Stimulated activated naive CD4-positive, alpha-beta T cell treated with Interleukin-2 at 50 U/mL for 16 hours (primary cell): ENCODE results near the gene MARK3.
A peak's percentile ranks its signal among the peaks of the same experiment; 100 is the strongest.
"Not testable (repeated sequence)": the region's sequence is repeated elsewhere in the genome, so short reads cannot be mapped to it uniquely, and the experiment has no call there.

Source experiments
- DNase-seq: peaks from one replicate; lab custom pipeline; 2025; lab: John Stamatoyannopoulos, UW

Gene MARK3

DNA sequence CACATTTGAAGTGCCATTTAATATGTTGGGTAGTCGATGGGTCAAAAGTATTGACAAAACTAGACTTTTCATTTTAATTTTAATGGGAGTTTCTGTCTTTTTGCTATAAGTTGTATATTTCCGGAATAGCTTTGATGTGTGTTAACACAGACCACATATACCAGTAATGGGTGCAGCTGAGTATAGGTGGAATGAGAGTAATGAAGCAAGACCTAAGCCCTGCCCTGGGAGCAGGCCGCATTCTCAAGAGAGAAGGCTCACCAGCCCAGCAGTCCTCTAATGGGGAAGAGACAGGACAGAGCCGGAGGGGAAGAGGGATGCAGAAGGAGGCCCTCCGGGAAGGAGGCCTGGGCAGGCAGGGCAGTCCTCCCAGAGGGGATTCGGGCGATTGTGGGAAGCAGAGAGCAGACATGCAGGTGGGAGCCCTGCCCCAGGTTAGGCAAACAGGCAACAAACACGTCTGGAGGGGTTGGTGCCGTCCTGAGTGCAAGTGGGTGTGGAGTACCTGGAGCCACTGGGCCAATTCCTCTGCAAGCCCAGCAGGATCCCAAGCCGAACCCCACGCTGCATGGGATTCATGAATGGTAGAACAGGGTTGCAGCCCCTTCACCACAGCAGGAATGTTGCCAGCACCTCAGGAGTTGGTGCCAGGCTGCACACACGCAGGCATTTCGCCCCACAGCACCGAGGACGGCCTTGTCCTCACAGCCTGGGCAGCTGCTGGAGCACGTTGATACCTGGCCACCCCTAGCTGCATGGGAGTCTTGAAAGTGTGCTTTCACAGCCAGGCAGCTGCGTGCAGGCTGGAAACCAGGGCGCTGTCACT lies 129.6 kb downstream of the MARK3 start:
- no peak for DNase-seq

DNA sequence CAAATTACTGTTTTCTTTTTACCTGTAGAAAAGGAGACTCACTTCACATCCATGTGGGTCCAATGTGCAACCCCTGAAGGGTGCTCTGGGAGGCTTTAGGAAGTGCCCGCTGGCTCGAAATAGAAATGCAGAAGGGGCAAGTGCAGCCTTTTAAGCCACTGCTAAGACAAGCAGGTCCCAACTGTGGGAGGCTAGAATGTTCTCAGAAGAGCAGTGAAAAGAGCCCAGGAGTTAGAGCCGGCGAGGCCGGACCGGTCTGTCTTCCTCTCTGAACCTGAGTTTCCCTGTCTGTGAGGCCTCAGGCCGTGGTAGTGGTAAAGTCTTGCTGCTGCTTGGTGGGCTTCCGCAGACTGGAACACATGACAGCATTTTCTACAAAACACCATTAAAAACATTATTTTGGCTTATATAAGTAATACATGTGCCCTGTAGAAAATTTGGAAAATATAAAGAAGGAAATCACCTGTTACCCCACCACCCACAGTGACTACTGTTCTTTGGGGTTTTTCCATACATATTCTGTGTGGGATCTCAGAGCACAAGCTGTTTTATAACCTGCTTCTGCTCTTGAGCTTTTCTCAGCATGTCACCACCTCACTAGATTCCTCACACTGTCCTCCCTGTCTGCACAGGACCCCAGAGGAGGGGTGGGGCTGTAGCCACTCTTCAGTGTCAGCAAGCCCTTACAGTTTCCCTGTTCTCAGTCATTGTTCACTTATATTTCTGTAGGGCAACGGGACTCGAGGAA lies 131.4 kb downstream of the MARK3 start:
- no peak for DNase-seq

- DNase-seq, result no peak
Measured at GRCh38 chr14:103517174-103517566, 132.0 kb downstream of the MARK3 start.

DNA sequence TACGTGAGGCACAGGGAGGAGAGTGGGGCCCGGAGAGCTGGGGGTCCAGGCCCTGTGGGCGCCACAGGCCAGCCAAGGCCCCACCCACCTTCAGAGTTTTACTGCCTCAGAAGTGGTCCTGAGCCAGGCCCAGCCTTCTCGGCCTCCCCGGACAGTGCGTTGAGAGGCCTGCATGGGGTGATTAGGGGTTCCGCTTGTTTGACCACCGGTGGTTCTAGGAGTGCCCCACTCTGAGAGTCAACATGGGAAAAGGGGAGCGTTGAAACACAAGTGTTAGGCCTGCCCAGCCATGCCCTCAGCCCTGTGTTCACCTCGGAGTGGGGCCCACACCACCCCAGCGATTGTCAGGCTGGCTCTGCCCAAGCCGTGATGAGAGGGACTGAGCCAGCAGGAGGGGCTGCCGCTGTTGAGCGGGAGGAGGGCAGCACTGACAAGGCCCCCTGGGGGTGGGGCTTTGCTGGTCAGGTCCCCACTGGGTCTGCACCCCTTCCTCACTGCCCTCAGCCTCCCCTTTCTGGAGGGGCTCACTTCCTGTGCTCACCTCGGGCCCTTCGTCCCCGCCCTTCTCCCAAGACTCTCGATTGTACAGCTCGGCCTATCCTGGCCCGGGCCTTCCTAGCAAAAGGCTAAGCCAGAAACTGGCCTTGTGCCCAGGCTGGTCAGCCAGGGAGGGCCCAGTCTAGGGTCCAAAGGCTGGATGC lies 132.7 kb downstream of the MARK3 start:
- no peak for DNase-seq

- peak; percentile 42 for DNase-seq
Measured at GRCh38 chr14:103518422-103519042, 133.3 kb downstream of the MARK3 start.

DNA sequence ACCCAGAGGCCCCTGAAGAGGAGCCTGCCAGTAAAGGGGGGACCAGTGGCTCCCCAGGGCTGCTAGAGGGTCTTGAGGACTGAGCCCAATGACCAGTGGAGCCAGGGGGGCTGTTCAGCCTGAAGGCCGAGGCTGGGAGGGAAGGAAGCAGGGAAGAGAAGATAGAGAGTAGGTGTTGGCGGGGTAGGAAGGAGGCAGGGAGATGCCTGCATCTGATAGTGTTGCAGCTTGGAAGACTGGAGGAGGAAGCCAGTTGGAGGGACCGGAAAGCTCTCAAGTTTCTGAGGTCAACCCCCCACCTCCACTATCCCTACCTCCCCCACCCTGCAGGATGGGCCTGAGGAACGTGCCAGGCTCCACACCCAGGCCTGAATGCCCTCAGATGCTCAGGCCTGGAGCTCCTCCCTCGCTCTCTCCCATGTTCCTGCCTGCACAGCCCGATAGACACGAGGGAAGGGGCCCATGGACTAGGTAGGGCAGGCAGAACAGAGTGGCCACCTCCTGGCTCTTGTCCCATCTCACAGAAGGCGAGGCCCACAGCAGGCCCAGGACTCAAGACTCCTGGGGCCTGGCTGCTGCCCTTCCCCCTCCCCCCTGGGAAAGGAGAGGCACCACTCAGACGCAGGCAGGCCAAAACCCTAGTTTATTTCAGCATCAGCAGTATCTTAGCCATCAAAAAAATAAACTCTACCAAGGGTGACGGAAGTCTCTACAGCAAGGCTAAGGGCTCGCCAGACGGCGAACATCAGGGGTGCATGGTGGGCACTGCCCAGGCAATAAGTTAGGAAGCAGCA lies 134.0 kb downstream of the MARK3 start:
- DNase-seq, result no peak

DNA sequence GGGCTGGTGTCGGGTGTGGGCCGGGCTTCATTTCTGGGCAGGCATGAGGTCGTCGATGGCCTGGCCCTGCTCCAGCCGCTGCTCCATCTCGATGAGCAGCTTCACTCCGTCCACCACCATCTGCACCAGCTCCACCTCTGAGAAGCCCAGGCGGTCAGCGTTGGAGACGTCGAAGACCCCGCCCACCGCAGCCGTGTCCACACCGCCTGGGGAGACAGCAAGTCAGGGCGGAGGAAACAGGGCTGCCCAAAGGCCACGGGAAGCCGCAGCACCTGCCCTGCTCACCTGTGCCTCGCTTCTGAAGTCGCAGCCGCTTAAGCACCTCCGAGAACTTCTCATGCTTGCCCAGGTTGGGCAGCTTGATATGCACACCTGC lies 134.6 kb downstream of the MARK3 start:
- no peak for DNase-seq

DNA sequence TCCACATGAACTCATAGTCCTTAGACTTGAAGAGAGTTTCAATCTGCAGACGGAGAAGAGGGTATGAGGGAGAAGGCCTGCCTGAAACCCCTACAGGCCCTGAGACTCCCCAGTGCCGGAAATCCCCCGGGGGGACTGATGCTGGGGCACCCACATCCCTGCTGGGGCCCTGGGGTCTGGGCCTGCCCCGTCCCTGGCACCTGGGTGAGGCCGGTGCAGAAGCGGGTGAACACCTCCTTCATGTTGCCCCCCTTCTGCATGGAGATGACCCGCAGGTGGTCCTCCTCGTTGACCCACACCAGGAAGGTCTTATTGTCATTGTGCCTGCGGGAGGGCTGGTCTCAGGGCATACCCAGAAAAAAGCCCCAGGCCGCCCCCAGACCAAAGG lies 135.0 kb downstream of the MARK3 start:
- no peak for DNase-seq

GRCh38 chr14:103520657-103521437 lies 135.6 kb downstream of the MARK3 start:
- peak; percentile 48 for DNase-seq

- no peak for DNase-seq
Measured at GRCh38 chr14:103521438-103521950, 136.3 kb downstream of the MARK3 start.

- no peak for DNase-seq
Measured at GRCh38 chr14:103521951-103522563, 136.8 kb downstream of the MARK3 start.

DNA sequence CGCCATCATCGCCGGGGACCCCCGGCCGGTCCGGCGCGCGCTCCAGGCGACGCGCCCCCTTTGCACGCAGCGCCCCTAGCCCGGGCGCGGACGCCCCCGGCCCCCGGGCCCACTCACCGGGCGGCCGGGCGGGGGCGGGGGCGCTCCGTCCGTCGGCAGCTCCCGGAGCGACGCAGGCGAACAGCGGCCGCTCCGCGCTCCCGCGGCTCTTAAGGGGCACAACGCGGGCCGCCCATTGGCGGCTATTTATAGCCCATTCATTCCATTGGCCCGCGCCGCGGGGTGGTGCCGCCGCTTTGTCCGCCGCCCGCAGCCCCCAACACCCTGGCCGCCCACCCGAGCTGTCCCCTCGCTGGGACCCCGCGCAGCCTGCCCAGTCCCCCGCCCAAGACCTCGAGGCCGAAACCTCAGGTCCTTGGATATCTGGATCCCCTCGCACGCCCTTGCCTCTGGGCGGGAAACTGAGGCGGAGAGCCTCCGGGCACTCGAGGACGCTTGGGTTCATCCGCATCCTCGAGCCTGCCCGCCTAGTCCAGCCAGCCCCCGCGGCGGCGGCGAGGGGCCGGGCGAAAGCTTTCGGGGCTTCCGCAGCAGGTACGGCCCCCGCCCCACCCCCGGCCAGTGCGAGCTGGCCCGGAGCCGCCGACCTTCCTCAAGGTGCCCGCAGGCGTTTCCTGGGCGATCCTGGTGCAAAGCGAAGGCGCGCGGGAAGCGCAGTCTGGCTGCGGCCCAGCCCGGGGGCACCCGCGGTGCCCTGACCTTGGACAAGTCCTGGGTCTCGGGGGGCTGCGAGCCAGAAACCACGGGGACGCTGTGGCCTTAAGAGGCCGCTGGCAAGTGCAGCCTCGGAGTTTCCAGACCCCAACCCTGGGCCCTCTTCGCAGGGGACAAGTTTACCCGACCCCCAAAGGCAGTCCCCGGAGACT lies 137.7 kb downstream of the MARK3 start, which contains the start of gene CKB:
TSS of gene CKB (minus strand) at position 182 of the 926 bp plus-strand sequence. CDS start 337 bp downstream, outside the sequence.
- DNase-seq, result no peak

DNA sequence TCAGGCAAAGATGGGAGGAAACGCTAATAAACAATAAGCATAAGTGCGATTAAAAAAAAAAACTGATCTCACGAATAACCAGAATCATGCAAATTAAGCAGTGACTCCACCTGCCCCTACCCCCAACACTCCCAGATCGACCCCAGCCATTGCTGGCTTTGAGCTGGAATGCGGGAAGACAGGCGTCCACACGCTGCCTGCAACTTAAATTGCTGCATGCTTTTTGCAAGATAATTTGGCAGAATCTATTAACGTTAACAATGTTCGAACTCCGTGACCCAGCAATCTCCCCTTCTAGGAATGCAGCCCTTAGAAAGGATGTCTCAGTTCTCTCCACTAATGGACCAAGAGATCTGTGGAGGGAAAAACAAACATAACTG lies 138.3 kb downstream of the MARK3 start:
- DNase-seq, result no peak

DNA sequence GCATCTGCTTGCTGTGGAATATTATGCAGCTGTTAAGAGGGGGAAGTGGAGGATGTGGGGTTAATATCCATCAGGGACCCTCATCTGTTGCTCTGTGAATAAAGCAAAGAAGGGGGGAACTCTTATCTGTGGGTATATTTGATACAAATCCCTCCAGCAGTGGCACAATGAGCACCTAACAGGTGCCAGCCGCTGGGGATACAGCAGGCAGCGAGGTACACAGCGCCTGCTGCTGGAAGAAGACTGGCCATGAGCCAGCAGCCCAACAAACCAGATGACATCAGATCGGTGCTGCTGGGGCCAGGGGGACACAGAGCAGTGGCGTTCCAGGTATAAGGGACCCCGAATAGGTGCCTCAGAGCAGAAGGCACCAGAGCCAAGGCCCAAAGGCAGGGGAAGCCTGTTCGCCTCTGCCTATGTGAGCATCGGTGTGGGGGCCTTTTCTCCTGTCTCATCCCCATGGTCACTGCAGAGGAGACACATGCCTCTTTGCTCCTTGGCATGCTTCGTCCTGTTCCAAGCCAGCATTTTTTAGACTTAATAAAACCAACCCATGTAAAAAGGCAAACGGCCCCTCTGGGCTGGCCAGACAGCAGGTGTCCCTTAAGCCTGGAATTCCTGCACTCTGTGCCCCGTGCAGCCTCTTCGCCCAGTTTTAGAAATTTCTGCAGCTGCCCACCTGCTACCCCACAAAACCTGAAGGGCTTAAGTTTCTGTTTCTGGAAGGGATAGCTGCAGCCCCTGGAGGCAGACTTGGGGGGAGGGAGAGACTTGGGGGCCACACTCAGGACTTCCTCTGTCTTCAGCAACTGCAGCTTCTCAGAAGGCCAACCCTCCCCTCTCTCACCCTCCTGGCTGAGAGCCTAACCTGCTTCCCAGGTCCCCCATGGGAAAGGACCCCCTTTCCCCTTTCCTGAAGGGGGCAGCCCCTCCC lies 139.1 kb downstream of the MARK3 start:
- DNase-seq, result no peak

DNA sequence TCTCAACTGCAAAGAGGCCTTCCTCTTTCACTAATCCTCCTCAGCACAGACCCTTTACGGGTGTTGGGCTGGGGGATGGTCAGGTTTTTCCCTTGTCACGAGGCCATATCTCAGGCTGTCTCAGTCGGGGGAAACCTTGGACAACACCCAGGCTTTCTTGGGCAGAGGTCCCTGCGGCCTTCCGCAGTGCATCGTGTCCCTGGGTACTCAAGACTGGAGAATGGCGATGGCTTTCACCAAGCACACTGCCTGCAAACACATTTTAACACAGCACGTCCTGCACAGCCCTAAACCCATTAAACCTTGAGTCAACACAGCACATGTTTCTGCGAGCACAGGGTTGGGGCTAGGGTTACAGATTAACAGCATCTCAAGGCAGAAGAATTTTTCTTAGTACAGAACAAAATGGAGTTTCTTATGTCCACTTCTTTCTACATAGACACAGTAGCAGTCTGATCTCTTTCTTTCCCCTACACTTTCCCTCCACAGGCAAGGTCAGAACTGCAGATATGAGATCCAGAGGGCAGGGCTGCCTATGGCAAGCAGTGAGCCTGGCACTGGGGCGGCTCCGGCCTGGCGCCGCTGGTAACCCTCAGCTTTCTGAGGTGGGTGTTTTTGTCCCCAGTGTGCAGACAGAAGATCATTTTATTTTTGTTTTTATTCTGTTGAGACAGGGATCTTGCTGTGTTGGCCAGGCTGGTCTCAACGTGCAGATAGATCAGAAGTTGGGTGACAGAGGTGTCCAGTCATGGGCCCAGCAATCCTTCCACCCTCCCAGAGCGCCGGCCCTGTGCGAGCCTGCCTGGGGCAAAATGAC lies 140.4 kb downstream of the MARK3 start:
- DNase-seq, result not testable (repeated sequence)

DNA sequence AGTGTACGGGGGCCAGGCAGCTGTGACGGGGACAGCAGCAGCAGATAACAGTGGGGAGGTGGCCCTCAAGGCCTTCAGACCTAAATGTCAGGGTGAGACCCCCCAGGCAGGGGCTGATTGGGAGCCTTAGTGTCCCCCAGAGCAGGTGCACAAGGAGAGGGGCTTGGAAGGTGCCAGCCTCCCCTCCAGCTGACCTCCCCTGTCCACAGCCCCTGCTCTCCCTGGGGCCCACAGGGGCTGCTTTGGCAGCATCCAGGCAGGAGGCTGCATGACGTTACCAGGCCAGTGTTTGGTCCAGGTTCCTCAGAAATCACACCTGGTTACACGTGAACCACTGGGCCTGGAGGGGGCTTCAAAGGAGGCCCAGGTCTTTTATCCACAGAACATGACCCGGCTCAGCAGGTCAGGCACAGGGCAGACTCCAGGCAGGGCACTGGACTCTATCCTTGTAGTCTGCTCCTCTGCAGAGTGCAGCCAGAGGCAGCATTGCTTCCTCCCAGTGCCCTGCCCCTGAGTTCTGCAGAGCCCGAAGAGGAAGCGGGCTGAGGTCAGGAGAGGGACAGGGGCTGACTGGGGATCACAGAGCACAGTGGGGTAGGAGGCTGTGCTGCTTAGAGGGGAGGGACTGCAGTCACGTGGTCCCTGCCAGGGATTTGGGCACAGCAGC lies 141.2 kb downstream of the MARK3 start:
- DNase-seq, result no peak
